Prostate gland (tissue), 2 donors: ENCODE results near the gene PHLDA3.

Experiments
- CTCF ChIP-seq, 4 experiments: fragments of 200-600 bp in 2 of 4; fragments of 450-650 bp in 2 of 4; sonication (generic) in 2 of 4; IDR thresholded peaks; 1 replicate in 3 of 4; 2 replicates in 1 of 4; pipeline ENCODE4 v1.5.1; 2016 to 2019; ENCODE audit warnings: antibody characterized with exemption in 4 of 4, mild to moderate bottlenecking in 2 of 4, moderate library complexity in 2 of 4
- POLR2A ChIP-seq: fragments of 450-650 bp; IDR thresholded peaks from one replicate; pipeline ENCODE4 v1.6.1; 2016; ENCODE audit warnings: antibody characterized with exemption, mild to moderate bottlenecking

DNA sequence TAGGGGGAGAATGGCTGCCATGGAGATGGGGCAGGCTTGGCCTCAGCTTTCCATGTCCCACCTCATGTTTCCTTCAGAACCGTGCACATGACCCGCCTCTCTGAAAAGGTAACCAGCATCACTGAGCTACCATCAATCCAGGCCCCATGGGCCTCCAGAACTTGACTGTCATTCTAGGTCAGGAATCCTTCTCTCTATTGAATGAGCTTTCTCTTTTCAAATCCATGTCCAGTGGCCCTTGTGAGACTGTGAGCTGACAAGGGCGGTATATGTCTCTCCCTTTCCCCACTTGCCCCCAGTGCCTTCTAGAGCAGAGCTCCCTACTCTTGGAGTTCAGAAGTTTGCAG, 33.5 kb upstream of the PHLDA3 start:
- TF ChIP-seq CTCF (IDR thresholded peaks at IDR 0.05) (no peak), POLR2A (no peak)
